ENCODE results near the gene MAST2.

GRCh38 chr1:46008585-46008984 lies 205.2 kb downstream of the MAST2 start:
- TF ChIP-seq CTCF (conservative IDR thresholded peaks at IDR 0.05 in 1 of 2, IDR thresholded peaks at IDR 0.05 in 1 of 2; ENCODE audit: extremely low read depth in 1 of 2, insufficient read depth in 1 of 2, low read depth in 1 of 2, low read length in 2 of 2): peak in 1 of 2 donors; percentile 41
- no peak for TF ChIP-seq EZH2 (IDR thresholded peaks at IDR 0.05; ENCODE audit: borderline replicate concordance, low read length)

Data from mammary epithelial cell (primary cell).